Right atrium auricular region (tissue), 2 donors: ENCODE data around the gene ZFAND3. TPM values are rescaled to one million over a fixed set of nuclear protein-coding genes. Genes with fewer than 3 reads are reported as not detected.

Source experiments
- DNase-seq: peaks from one replicate; pipeline ENCODE4 v3.0.0-alpha.2; 2019; ENCODE audit warnings: low spot score
- H3K27ac ChIP-seq, 2 donors: fragments of 200-600 bp; sonication (generic); 1 replicate in 1 of 2; 2 replicates in 1 of 2; pipeline ENCODE4 v1.5.1; 2016 to 2019
- H3K27me3 ChIP-seq, 2 donors: fragments of 200-600 bp; sonication (generic); one replicate each; pipeline versions ENCODE4 v1.5.1 to v1.6.0; 2017 to 2019
- H3K36me3 ChIP-seq: fragments of 200-600 bp; sonication (generic); one replicate; pipeline ENCODE4 v1.5.1; 2016
- H3K4me1 ChIP-seq, 2 donors: fragments of 200-600 bp; sonication (generic); one replicate each; pipeline versions ENCODE4 v1.5.1 to v1.6.0; 2017 to 2019
- H3K4me3 ChIP-seq, 2 donors: fragments of 200-600 bp; sonication (generic); 1 replicate in 1 of 2; 2 replicates in 1 of 2; pipeline ENCODE4 v1.5.1; 2017 to 2019; ENCODE audit warnings: mild to moderate bottlenecking in 1 of 2, moderate library complexity in 1 of 2
- H3K9me3 ChIP-seq, 2 donors: fragments of 200-600 bp; sonication (generic); one replicate each; pipeline ENCODE4 v1.5.1; 2019
- total RNA-seq, 2 donors: library from RNA; depleted of rRNA; stranded (reverse); fragments of >200 nt; gene quantifications; one replicate each; pipeline ENCODE4 v1.1.0, GENCODE V29; 2016
- TF ChIP-seq, protein P1 (sequence below), 2 donors: fragments of 200-600 bp; sonication (generic); IDR thresholded peaks; one replicate each; pipeline ENCODE4 v1.5.1; 2019; ENCODE audit warnings: antibody characterized with exemption in 2 of 2

Gene ZFAND3
- total RNA-seq, 2 donors from 2014 or later, result 36.7 to 40.0 TPM

DNA sequence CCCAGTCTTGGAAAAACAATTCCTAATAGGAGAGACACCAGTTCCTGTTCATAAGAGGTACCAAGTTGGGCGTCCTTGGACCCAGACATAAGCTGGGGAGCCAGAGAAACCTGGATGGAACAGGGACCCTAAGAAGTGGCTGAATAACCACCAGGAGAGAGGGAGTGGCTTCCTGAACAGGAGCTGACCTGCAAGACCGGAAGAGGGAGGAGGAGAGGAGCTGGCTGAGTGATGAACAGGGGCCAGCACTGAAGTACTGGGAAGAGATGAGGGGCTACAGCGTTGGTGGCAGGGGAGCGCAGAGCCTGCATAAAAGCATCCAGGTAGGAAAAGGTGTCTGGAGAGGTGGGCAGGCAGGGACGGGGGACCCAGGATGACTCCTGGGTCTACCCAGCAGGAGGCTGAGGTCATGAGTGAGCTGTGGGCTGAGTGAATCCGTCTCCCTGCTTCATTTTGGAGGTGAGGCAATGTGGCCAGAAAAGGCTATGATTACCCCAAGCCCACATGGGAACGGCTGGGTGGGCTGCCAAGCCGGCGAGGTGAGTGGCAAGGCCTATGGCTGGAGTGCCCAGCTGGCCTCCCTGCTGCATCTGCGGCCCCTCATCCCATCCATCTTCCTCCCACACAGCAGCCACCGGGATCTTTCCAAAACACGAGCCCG is 34.4 kb upstream of the ZFAND3 start:
- DNase-seq, result no peak
- Histone ChIP-seq H3K4me3 (no peak overlapping the region), H3K36me3 (no peaks in the 10 kb centered on the region), H3K27ac (no peak overlapping the region), H3K9me3 (no peaks in the 10 kb centered on the region), H3K4me1 (peaks cover 0 to 24% of the 10 kb centered on the region in 2 donors), H3K27me3 (no peaks in the 10 kb centered on the region)
- TF ChIP-seq, protein P1, sequence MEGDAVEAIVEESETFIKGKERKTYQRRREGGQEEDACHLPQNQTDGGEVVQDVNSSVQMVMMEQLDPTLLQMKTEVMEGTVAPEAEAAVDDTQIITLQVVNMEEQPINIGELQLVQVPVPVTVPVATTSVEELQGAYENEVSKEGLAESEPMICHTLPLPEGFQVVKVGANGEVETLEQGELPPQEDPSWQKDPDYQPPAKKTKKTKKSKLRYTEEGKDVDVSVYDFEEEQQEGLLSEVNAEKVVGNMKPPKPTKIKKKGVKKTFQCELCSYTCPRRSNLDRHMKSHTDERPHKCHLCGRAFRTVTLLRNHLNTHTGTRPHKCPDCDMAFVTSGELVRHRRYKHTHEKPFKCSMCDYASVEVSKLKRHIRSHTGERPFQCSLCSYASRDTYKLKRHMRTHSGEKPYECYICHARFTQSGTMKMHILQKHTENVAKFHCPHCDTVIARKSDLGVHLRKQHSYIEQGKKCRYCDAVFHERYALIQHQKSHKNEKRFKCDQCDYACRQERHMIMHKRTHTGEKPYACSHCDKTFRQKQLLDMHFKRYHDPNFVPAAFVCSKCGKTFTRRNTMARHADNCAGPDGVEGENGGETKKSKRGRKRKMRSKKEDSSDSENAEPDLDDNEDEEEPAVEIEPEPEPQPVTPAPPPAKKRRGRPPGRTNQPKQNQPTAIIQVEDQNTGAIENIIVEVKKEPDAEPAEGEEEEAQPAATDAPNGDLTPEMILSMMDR (IDR thresholded peaks at IDR 0.05), result no peak

DNA sequence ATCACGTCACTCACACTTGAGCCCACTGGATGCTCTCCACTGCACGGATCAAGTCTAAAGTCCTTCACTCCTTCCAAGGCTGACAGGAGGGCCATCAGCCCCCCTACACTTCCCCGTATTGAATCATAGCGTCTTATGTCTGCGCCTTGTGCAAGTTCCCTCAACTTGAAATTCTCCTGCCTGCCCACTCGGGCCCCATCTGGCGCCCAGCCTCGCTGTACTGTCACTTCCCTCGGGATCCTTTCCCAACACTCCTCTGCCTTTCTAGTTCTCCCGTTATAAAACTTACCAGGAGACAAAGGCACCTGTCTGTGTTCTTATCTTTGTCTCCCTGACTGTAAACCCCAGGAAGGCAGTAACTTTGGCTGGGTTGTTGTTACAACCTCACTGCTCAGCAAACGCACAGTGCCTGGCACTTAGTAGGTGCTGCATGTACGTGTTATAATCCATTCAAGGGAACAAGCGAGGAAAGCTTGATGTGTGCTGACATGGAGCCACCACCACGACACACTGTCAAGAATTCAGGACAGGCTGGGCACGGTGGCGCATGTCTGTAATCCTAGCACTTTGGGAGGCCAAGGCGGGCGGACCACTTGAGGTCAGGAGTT is 33.8 kb upstream of the ZFAND3 start:
- Histone ChIP-seq H3K4me3 (no peak overlapping the region), H3K9me3 (no peaks in the 10 kb centered on the region), H3K36me3 (no peaks in the 10 kb centered on the region), H3K27me3 (no peaks in the 10 kb centered on the region), H3K27ac (no peak overlapping the region), H3K4me1 (peaks cover 0 to 26% of the 10 kb centered on the region in 2 donors)
- TF ChIP-seq, protein P1 (IDR thresholded peaks at IDR 0.05), result no peak
- DNase-seq, result no peak

DNA sequence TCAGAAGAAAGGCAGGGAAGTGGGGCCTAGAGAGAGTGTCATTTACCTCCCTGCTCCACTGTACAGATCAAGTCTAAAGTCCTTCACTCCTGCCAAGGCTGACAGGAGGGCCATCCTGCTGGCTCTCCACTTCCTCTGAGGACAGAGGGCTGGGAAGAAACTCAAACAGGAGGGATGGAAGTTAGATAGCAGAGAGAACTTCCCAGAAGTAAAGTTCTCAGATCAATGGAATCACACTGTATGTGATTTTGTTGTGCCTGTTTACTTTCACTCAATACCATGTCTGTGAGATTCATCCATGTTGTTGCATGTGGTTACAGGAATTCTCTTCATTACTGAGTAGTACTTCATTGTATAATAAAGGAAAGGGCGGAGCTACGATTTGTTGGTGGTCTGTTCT is 32.3 kb upstream of the ZFAND3 start:
- H3K36me3 ChIP-seq, result no peaks in the 10 kb centered on the region
- TF ChIP-seq, protein P1 (IDR thresholded peaks at IDR 0.05), result no peak
- no peaks in the 10 kb centered on the region for H3K9me3 ChIP-seq
- no peak overlapping the region for H3K4me3 ChIP-seq
- no peak for DNase-seq
- peaks cover 0 to 36% of the 10 kb centered on the region in 2 donors for H3K4me1 ChIP-seq
- H3K27me3 ChIP-seq, result no peaks in the 10 kb centered on the region
- H3K27ac ChIP-seq, result no peak overlapping the region

DNA sequence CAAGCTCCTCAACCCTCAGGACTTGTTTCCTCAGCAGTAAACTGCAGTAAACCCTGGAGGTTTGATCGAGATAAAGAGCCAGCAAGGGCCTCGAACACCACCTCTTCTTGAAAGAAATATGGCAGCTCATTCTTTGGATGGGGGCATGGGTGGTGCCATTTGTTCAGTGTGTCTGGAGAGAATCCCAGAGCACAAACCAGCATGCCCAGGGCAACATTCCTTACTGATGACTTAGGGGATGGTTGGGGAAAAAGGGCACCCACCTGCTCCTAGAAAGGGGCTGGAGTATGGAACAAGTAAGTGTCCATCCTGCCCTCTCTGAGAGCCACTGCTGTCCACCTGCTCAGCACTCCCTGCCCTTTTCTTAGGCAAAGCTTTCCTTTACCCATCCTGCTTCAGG is 31.3 kb upstream of the ZFAND3 start:
- no peak for DNase-seq
- H3K9me3 ChIP-seq, result no peaks in the 10 kb centered on the region
- TF ChIP-seq, protein P1 (IDR thresholded peaks at IDR 0.05), result no peak
- no peaks in the 10 kb centered on the region for H3K36me3 ChIP-seq
- no peaks in the 10 kb centered on the region for H3K27me3 ChIP-seq
- peaks cover 0 to 32% of the 10 kb centered on the region in 2 donors for H3K4me1 ChIP-seq
- H3K27ac ChIP-seq, result no peak overlapping the region
- H3K4me3 ChIP-seq, result no peak overlapping the region

DNA sequence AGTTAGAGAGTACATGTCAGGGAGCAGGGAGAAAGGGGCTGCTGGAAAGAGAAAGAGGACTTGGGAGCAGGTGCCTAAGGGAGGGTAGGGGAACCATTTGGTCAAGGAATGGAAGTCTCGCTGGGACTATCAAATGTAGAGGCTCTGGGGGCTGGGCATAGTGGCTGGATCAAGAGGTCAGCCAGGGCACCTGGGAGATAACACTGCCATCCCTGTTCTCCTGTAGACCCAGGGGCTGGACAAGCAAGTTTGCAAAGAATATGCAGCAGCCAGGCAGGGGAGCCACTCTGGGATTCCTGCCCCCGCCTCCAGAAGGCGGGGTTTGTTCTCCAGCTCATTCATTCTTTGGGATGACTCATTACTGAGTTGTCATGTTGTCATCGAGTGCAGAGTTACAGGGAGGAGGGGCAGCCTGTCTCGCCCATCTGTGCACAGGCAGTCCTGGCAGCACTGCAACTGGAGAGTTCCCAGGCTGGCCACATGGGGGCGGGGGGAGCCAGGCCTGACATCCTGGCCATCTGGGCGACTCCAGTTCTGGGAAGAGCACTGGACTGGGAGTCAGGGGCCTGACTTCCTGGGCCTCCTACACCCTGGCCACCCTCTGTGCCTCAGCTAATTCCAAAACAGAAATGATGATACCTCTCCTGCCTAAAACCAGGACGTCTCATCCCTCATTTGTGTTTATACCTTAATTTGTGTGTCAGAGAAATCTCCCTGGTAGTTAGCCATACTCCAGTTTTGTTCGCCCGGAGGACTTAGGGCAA is 28.2 kb upstream of the ZFAND3 start:
- TF ChIP-seq, protein P1 (IDR thresholded peaks at IDR 0.05), result peak; percentile 95 to 96
- no peak overlapping the region for H3K4me3 ChIP-seq
- no peaks in the 10 kb centered on the region for H3K9me3 ChIP-seq
- H3K27me3 ChIP-seq, result no peaks in the 10 kb centered on the region
- no peak overlapping the region for H3K27ac ChIP-seq
- peaks cover 0 to 13% of the 10 kb centered on the region in 2 donors for H3K4me1 ChIP-seq
- DNase-seq, result peak; percentile 95
- H3K36me3 ChIP-seq, result no peaks in the 10 kb centered on the region
